ENCODE results near the gene LBHD2. TPM values are rescaled to one million over a fixed set of nuclear protein-coding genes. Genes with fewer than 3 reads are reported as not detected.
"Not testable (repeated sequence)": the region's sequence is repeated elsewhere in the genome, so short reads cannot be mapped to it uniquely, and the experiment has no call there.

Gene LBHD2
- polyA plus RNA-seq, 1 donor (not counting 4 experiments of a cell fraction or from before 2014, with no cell fraction given), result not detected

- Histone ChIP-seq H3K4me1 (ENCODE audit: control insufficient read depth, extremely low read depth, insufficient read depth, low read length) (peaks cover 7% of the 10 kb centered on the region), H4K20me1 (ENCODE audit: control insufficient read depth, extremely low read depth, insufficient read depth, low read length) (no peaks in the 10 kb centered on the region), H3K27me3 (ENCODE audit: control insufficient read depth, extremely low read depth, insufficient read depth, low read length) (peaks cover 19% of the 10 kb centered on the region), H3K27ac (ENCODE audit: control insufficient read depth, insufficient read depth, low read length) (no peak overlapping the region), H3K4me3 (ENCODE audit: control insufficient read depth in 2 of 3, extremely low read depth in 1 of 3, insufficient read depth in 2 of 3, low read depth in 1 of 3, low read length in 3 of 3) (no peak overlapping the region), H3K4me2 (ENCODE audit: control insufficient read depth, extremely low read depth, insufficient read depth, low read depth, low read length) (no peak overlapping the region), H3K9me3 (ENCODE audit: control insufficient read depth, low read depth, low read length) (no peaks in the 10 kb centered on the region), H3K9me1 (ENCODE audit: control insufficient read depth, extremely low read depth, insufficient read depth, low read length) (no peaks in the 10 kb centered on the region), H3K79me2 (ENCODE audit: control insufficient read depth, insufficient read depth, low read length) (no peaks in the 10 kb centered on the region), H3K9ac (ENCODE audit: control insufficient read depth, extremely low read depth, insufficient read depth, low read length) (no peak overlapping the region), H3K36me3 (ENCODE audit: control insufficient read depth in 2 of 2, extremely low read depth in 1 of 2, insufficient read depth in 2 of 2, low read length in 2 of 2) (no peaks in the 10 kb centered on the region), H2AFZ (ENCODE audit: control insufficient read depth, low read length) (no peak overlapping the region)
- no peak for DNase-seq (ENCODE audit: low read depth, low spot score)
- TF ChIP-seq CTCF (optimal IDR thresholded peaks at IDR 0.05 in 1 of 3, IDR thresholded peaks at IDR 0.05 in 1 of 3, conservative IDR thresholded peaks at IDR 0.05 in 1 of 3; ENCODE audit: extremely low read depth in 1 of 3, insufficient read depth in 2 of 3, low read length in 3 of 3) (no peak), EZH2 (IDR thresholded peaks at IDR 0.05; ENCODE audit: low read length) (no peak)
- dilution Hi-C loops (cut with MboI; ENCODE audit: extremely low pct_ligation_motif_present, low sequenced_read_pairs), result no loop called here
- no peak for FAIRE-seq
These were observed 34.1 kb downstream of the LBHD2 start for GRCh38 chr14:103118018-103118662.

- H3K27ac ChIP-seq (ENCODE audit: control insufficient read depth, insufficient read depth, low read length), result no peak overlapping the region
- no peaks in the 10 kb centered on the region for H3K9me3 ChIP-seq (ENCODE audit: control insufficient read depth, low read depth, low read length)
- no peaks in the 10 kb centered on the region for H3K36me3 ChIP-seq (ENCODE audit: control insufficient read depth in 2 of 2, extremely low read depth in 1 of 2, insufficient read depth in 2 of 2, low read length in 2 of 2)
- H2AFZ ChIP-seq (ENCODE audit: control insufficient read depth, low read length), result no peak overlapping the region
- no peak overlapping the region for H3K4me2 ChIP-seq (ENCODE audit: control insufficient read depth, extremely low read depth, insufficient read depth, low read depth, low read length)
- no peak overlapping the region for H3K9ac ChIP-seq (ENCODE audit: control insufficient read depth, extremely low read depth, insufficient read depth, low read length)
- no peaks in the 10 kb centered on the region for H3K79me2 ChIP-seq (ENCODE audit: control insufficient read depth, insufficient read depth, low read length)
- H4K20me1 ChIP-seq (ENCODE audit: control insufficient read depth, extremely low read depth, insufficient read depth, low read length), result no peaks in the 10 kb centered on the region
- TF ChIP-seq EZH2 (IDR thresholded peaks at IDR 0.05; ENCODE audit: low read length), result no peak
- no peak for TF ChIP-seq CTCF (optimal IDR thresholded peaks at IDR 0.05 in 1 of 3, IDR thresholded peaks at IDR 0.05 in 1 of 3, conservative IDR thresholded peaks at IDR 0.05 in 1 of 3; ENCODE audit: extremely low read depth in 1 of 3, insufficient read depth in 2 of 3, low read length in 3 of 3)
- FAIRE-seq, result no peak
- H3K9me1 ChIP-seq (ENCODE audit: control insufficient read depth, extremely low read depth, insufficient read depth, low read length), result no peaks in the 10 kb centered on the region
- H3K27me3 ChIP-seq (ENCODE audit: control insufficient read depth, extremely low read depth, insufficient read depth, low read length), result peaks cover 24% of the 10 kb centered on the region
- dilution Hi-C loops (cut with MboI; ENCODE audit: extremely low pct_ligation_motif_present, low sequenced_read_pairs), result no loop called here
- no peak for DNase-seq (ENCODE audit: low read depth, low spot score)
- H3K4me1 ChIP-seq (ENCODE audit: control insufficient read depth, extremely low read depth, insufficient read depth, low read length), result peaks cover 7% of the 10 kb centered on the region
- no peak overlapping the region for H3K4me3 ChIP-seq (ENCODE audit: control insufficient read depth in 2 of 3, extremely low read depth in 1 of 3, insufficient read depth in 2 of 3, low read depth in 1 of 3, low read length in 3 of 3)
These were observed 34.8 kb downstream of the LBHD2 start for GRCh38 chr14:103118663-103119404.

GRCh38 chr14:103119527-103119926 is 35.5 kb downstream of the LBHD2 start:
- H3K9me1 ChIP-seq (ENCODE audit: control insufficient read depth, extremely low read depth, insufficient read depth, low read length); H2AFZ ChIP-seq (ENCODE audit: control insufficient read depth, low read length); H3K4me1 ChIP-seq (ENCODE audit: control insufficient read depth, extremely low read depth, insufficient read depth, low read length); H3K79me2 ChIP-seq (ENCODE audit: control insufficient read depth, insufficient read depth, low read length); H3K36me3 ChIP-seq (ENCODE audit: control insufficient read depth in 2 of 2, extremely low read depth in 1 of 2, insufficient read depth in 2 of 2, low read length in 2 of 2); DNase-seq (ENCODE audit: low read depth, low spot score); H3K4me3 ChIP-seq (ENCODE audit: control insufficient read depth in 2 of 3, extremely low read depth in 1 of 3, insufficient read depth in 2 of 3, low read depth in 1 of 3, low read length in 3 of 3); H3K9me3 ChIP-seq (ENCODE audit: control insufficient read depth, low read depth, low read length); H4K20me1 ChIP-seq (ENCODE audit: control insufficient read depth, extremely low read depth, insufficient read depth, low read length); dilution Hi-C loops (cut with MboI; ENCODE audit: extremely low pct_ligation_motif_present, low sequenced_read_pairs); H3K27ac ChIP-seq (ENCODE audit: control insufficient read depth, insufficient read depth, low read length); FAIRE-seq; H3K4me2 ChIP-seq (ENCODE audit: control insufficient read depth, extremely low read depth, insufficient read depth, low read depth, low read length); H3K9ac ChIP-seq (ENCODE audit: control insufficient read depth, extremely low read depth, insufficient read depth, low read length): not testable (repeated sequence)
- H3K27me3 ChIP-seq (ENCODE audit: control insufficient read depth, extremely low read depth, insufficient read depth, low read length), result peaks cover 31% of the 10 kb centered on the region

All from keratinocyte (primary cell).